Cardiac septum (tissue), 1 donor: ENCODE measurements around the gene SMIM35. TPM values are rescaled to one million over a fixed set of nuclear protein-coding genes. Genes with fewer than 3 reads are reported as not detected.

Experiments
- total RNA-seq: library from RNA; stranded (reverse); fragmentation: NEBNext Ultra II Directional; extraction: Animal tissue kit (Norgen Biotek cat#: 25700); gene quantifications from one replicate; pipeline ENCODE4 v1.2.1, GENCODE V29; 2021
- donor health status: DM: no; HTN: no; CAD: no.

Gene SMIM35
- total RNA-seq, 1 donor from 2014 or later: not detected

Other genes with a start within 250 kb of the SMIM35 start
- gene FXYD6, start 210.3 kb downstream of the SMIM35 start, total RNA-seq: 28.0 TPM
- gene TMPRSS13, start 157.6 kb downstream of the SMIM35 start, total RNA-seq: not detected
- 3.0 TPM for gene IL10RA, start 100.6 kb downstream of the SMIM35 start, total RNA-seq
- gene TMPRSS4, start 9.9 kb downstream of the SMIM35 start, total RNA-seq: 0.32 TPM
- 17.0 TPM for gene SCN4B, start 65.9 kb upstream of the SMIM35 start, total RNA-seq
- gene SCN2B, start 89.7 kb upstream of the SMIM35 start, total RNA-seq: 20.0 TPM
- gene JAML, start 138.0 kb upstream of the SMIM35 start, total RNA-seq: 5.4 TPM
- gene MPZL3, start 165.4 kb upstream of the SMIM35 start, total RNA-seq: 3.8 TPM
- 24.2 TPM for gene MPZL2, start 177.3 kb upstream of the SMIM35 start, total RNA-seq
- 0.48 TPM for gene CD3E, start 217.8 kb upstream of the SMIM35 start, total RNA-seq